Tibial nerve (tissue), 4 donors: ENCODE data around the gene MRPS25. TPM values are rescaled to one million over a fixed set of nuclear protein-coding genes. Genes with fewer than 3 reads are reported as not detected.

Experiments used
- DNase-seq, 2 donors: peaks; one replicate each; pipeline ENCODE4 v3.0.0-alpha.2; 2019; ENCODE audit warnings: low spot score in 2 of 2
- H3K27ac ChIP-seq, 4 donors: fragments of 200-600 bp; sonication (generic) in 3 of 4; one replicate each; pipeline ENCODE4 v1.5.1; 2017 to 2019; ENCODE audit warnings: mild to moderate bottlenecking in 1 of 4
- H3K27me3 ChIP-seq, 2 donors: fragments of 200-600 bp; sonication (generic) in 1 of 2; one replicate each; pipeline versions ENCODE4 v1.5.1 to v1.6.0; 2017 to 2019
- H3K36me3 ChIP-seq, 3 donors: fragments of 200-600 bp; sonication (generic); one replicate each; pipeline ENCODE4 v1.5.1; 2018 to 2019
- H3K4me1 ChIP-seq, 4 donors: fragments of 200-600 bp; sonication (generic) in 3 of 4; one replicate each; pipeline ENCODE4 v1.5.1; 2017 to 2019
- H3K4me3 ChIP-seq, 4 donors: fragments of 200-600 bp; sonication (generic) in 3 of 4; one replicate each; pipeline ENCODE4 v1.5.1; 2017 to 2019; ENCODE audit warnings: mild to moderate bottlenecking in 1 of 4, moderate library complexity in 1 of 4
- H3K9me3 ChIP-seq, 4 donors: fragments of 200-600 bp; sonication (generic) in 3 of 4; one replicate each; pipeline ENCODE4 v1.5.1; 2017 to 2019
- CTCF ChIP-seq, 5 experiments: fragments of 200-600 bp in 3 of 5; fragments of 450-650 bp in 2 of 5; sonication (generic) in 3 of 5; IDR thresholded peaks; one replicate each; pipeline ENCODE4 v1.5.1; 2016 to 2019; ENCODE audit warnings: antibody characterized with exemption in 5 of 5, mild to moderate bottlenecking in 3 of 5, moderate library complexity in 2 of 5
- EP300 ChIP-seq, 2 donors: sonication (generic); formaldehyde crosslinking; IDR thresholded peaks; one replicate each; pipeline ENCODE4 v1.6.1; 2017; ENCODE audit warnings: antibody characterized with exemption in 2 of 2, mild to moderate bottlenecking in 1 of 2
- POLR2A ChIP-seq, 2 donors: fragments of 450-650 bp; IDR thresholded peaks; one replicate each; pipeline ENCODE4 v1.6.1; 2017; ENCODE audit warnings: antibody characterized with exemption in 2 of 2, mild to moderate bottlenecking in 2 of 2, moderate library complexity in 2 of 2
- WGBS, 2 donors: methylation state at CpG; one replicate each; pipeline ENCODE4 v1.1.5; 2018; 5-methylcytosine and 5-hydroxymethylcytosine counted together
- total RNA-seq, 4 donors: library from RNA; depleted of rRNA; stranded (reverse); fragments of >200 nt; gene quantifications; one replicate each; pipeline ENCODE4 v1.1.0, GENCODE V29; 2016

The MRPS25 gene
- total RNA-seq, 4 donors from 2014 or later, result 22.7 to 45.6 (median 30.7) TPM

GRCh38 chr3:15069441-15069840 is 4.3 kb upstream of the MRPS25 start:
- TF ChIP-seq POLR2A (IDR thresholded peaks at IDR 0.05) (no peak), EP300 (IDR thresholded peaks at IDR 0.05) (no peak), CTCF (IDR thresholded peaks at IDR 0.05) (no peak)
- H3K4me1 ChIP-seq, result no peaks in the 10 kb centered on the region

GRCh38 chr3:15066467-15066866 is 1.4 kb upstream of the MRPS25 start:
- TF ChIP-seq CTCF (IDR thresholded peaks at IDR 0.05) (no peak), EP300 (IDR thresholded peaks at IDR 0.05) (no peak), POLR2A (IDR thresholded peaks at IDR 0.05) (no peak)
- no peak overlapping the region for H3K27ac ChIP-seq
- peaks cover 0 to 21% (median 0%) of the 10 kb centered on the region in 3 donors for H3K36me3 ChIP-seq
- DNase-seq, result no peak
- 96% methylated on average over 3 of the region's 3 CpGs for WGBS, 2 donors
- no peaks in the 10 kb centered on the region for H3K9me3 ChIP-seq
- no peak overlapping the region for H3K4me3 ChIP-seq
- H3K4me1 ChIP-seq, result peaks cover 0 to 16% (median 14%) of the 10 kb centered on the region in 4 donors
- H3K27me3 ChIP-seq, result no peaks in the 10 kb centered on the region

More at GRCh38 chr3:15069441-15069840, 4.3 kb upstream of the MRPS25 start:
- Histone ChIP-seq H3K4me3 (no peak overlapping the region), H3K9me3 (no peaks in the 10 kb centered on the region), H3K27ac (no peak overlapping the region), H3K27me3 (no peaks in the 10 kb centered on the region), H3K36me3 (peaks cover 0 to 51% (median 8%) of the 10 kb centered on the region in 3 donors)
- WGBS, 2 donors, result 88% methylated on average over 1 of the region's 1 CpG
- no peak for DNase-seq

- peaks cover 0 to 16% (median 14%) of the 10 kb centered on the region in 4 donors for H3K4me1 ChIP-seq
- no peak for DNase-seq
- TF ChIP-seq EP300 (IDR thresholded peaks at IDR 0.05) (no peak), POLR2A (IDR thresholded peaks at IDR 0.05) (no peak), CTCF (IDR thresholded peaks at IDR 0.05) (no peak)
- peak overlapping the region; percentile 64 to 91 (median 78) for H3K4me3 ChIP-seq
- H3K9me3 ChIP-seq, result no peaks in the 10 kb centered on the region
- peak overlapping the region; percentile 44 to 84 (median 74) for H3K27ac ChIP-seq
- no peaks in the 10 kb centered on the region for H3K27me3 ChIP-seq
- 41 to 53% methylated on average over 16 of the region's 16 CpGs for WGBS, 2 donors
- H3K36me3 ChIP-seq, result peaks cover 0 to 12% (median 0%) of the 10 kb centered on the region in 3 donors
Observed at GRCh38 chr3:15065550-15066007, 464 bp upstream of the MRPS25 start.

- 0 to 2% methylated on average over 25 of the region's 25 CpGs for WGBS, 2 donors
- peaks cover 0 to 16% (median 14%) of the 10 kb centered on the region in 4 donors for H3K4me1 ChIP-seq
- H3K27ac ChIP-seq, result peak overlapping the region in 3 of 4 donors; percentile 44 to 84 (median 76)
- peak in 1 of 2 donors; percentile 17 for DNase-seq
- TF ChIP-seq POLR2A (IDR thresholded peaks at IDR 0.05) (no peak), EP300 (IDR thresholded peaks at IDR 0.05) (no peak), CTCF (IDR thresholded peaks at IDR 0.05) (no peak)
- H3K9me3 ChIP-seq, result no peaks in the 10 kb centered on the region
- no peaks in the 10 kb centered on the region for H3K27me3 ChIP-seq
- H3K36me3 ChIP-seq, result peaks cover 0 to 7% (median 0%) of the 10 kb centered on the region in 3 donors
- peak overlapping the region; percentile 64 to 91 (median 78) for H3K4me3 ChIP-seq
Observed at GRCh38 chr3:15064299-15064834, 748 bp downstream of the MRPS25 start.

GRCh38 chr3:15063656-15064286 is 1.3 kb downstream of the MRPS25 start:
- 83 to 87% methylated on average over 12 to 13 of the region's 13 CpGs for WGBS, 2 donors
- TF ChIP-seq POLR2A (IDR thresholded peaks at IDR 0.05), result no peak
- no peak for TF ChIP-seq EP300 (IDR thresholded peaks at IDR 0.05)
- TF ChIP-seq CTCF (IDR thresholded peaks at IDR 0.05), result no peak
- no peaks in the 10 kb centered on the region for H3K27me3 ChIP-seq
- H3K36me3 ChIP-seq, result peaks cover 0 to 13% (median 0%) of the 10 kb centered on the region in 3 donors
- peaks cover 0 to 16% (median 14%) of the 10 kb centered on the region in 4 donors for H3K4me1 ChIP-seq
- peak overlapping the region in 2 of 4 donors; percentile 27 to 76 for H3K27ac ChIP-seq
- H3K4me3 ChIP-seq, result peak overlapping the region; percentile 64 to 91 (median 78)
- H3K9me3 ChIP-seq, result no peaks in the 10 kb centered on the region
- DNase-seq, result no peak
